Stimulated activated CD8-positive, alpha-beta memory T cell treated with anti-CD3 and anti-CD28 coated beads, Interleukin-4, amount 100 ng/mL, for 24 hours (primary cell): ENCODE data around the gene SULT6B1.
"Not testable (repeated sequence)": the region's sequence is repeated elsewhere in the genome, so short reads cannot be mapped to it uniquely, and the experiment has no call there.

ENCODE experiments used
- DNase-seq: peaks from one replicate; pipeline ENCODE4 v3.0.0-alpha.2; 2020; ENCODE audit warnings: low read depth

The SULT6B1 gene

DNA sequence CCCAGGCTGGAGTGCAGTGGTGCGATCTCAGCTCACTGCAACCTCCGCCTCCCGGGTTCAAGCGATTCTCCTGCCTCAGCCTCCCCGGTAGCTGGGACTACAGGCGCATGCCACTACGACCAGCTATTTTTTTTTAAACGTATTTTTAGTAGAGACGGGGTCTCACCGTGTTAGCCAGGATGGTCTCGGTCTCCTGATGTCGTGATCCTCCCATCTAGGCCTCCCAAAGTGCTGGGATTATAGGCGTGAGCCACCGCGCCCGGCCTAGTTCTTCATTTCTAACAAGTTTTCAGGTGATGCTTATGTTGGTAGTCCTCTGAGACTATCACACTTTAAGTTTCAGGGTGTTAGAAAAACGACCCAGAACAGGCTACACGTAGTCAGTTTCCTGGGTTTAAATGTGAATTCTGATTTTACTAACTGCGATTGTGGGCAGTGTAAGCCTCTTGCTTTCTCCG is 7.4 kb upstream of the SULT6B1 start:
- DNase-seq, result not testable (repeated sequence)

DNA sequence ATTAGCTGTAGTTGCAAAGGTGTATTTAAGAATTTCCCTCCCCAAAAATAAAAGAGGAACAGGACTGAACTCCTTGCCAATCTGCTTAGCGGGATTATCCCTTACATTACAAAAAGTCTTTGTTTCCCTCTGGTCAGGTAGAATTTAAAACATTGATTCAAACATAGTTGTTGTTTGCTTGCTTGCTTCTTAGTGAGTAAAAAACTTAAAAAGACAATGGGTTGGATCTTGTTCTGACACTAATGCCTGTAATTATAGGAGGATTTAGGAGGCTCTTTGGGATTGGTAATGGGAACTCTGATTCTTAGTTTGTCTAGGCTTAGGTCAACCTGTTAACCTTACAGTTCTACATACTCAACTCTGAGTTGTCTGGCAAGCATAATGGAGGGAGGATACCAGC is 4.1 kb upstream of the SULT6B1 start:
- DNase-seq, result no peak

DNA sequence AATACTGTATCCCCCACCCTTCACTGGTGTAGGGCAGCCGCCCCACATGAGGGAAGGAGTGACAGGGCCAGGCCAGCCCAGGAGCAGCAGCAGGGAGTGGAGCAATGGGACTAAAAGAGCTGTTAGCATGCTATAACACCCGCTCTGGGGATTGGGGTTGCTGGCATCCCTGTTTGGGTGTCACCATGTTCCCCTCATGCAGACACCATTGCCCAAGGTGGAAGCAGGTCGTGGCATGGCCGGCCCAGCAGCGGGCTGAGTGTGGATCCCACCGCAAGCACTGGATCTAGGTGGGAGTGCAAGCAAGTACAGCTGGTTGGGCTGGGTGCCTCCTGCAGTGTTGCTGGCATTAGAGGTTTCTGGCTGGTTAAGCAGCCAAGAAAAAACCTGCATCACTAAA is 3.3 kb upstream of the SULT6B1 start:
- no peak for DNase-seq

DNA sequence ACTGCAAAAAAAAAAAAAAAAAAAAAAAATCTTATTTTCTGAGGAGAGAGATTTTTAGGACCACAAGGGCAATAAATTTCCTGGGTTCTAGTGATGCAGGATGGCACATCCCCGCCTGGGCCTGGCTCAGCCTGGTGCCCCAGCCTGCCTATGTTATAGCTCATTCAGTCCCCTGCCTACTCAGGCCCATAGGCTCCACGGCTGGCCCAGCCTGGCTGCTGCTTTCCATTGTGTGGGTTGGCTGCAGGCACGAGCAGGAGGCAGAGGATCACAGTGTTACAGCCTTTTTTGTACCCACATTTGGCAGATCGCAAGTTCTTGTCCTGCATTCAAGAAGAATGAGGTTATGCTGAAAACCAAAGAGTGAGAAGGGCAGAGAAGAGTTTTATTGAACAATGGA is 2.8 kb upstream of the SULT6B1 start:
- DNase-seq, result no peak

GRCh38 chr2:37190290-37190689 is 1.8 kb upstream of the SULT6B1 start:
- DNase-seq, result no peak

DNA sequence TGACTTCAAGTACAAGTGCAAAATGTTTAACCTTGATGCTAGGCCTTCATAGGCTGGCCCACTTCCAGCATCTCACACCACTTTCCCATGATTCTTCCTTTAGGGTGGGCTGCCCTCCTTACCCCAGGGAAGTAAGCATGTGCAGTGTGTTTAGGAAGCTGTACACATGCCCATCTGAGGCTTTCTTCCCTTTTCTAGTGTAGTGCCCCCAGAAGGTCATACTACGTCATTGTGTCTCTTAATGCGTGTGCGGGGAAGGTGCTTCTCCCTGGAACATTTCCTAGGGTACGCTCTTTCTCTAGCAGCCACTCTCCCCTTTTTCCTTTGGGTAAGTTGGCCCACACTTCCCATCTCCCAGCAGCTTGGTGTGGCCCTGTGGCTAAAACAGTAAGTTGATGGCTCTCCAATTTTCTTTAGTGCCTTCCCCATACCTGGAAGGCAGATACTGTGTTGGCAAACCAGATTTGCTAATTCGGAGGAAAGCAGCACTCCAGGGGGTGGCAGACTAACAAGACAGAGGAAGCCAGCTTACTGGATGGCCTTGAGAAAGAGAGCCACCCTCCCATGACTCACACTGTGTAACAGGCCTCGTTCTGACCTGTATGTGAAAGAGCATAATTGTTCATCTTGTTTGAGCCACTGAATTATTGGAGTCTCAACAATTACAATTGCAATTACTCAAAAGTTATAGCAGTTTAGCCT is 1.1 kb upstream of the SULT6B1 start:
- no peak for DNase-seq

- DNase-seq, result no peak
These were observed 6.5 kb downstream of the SULT6B1 start for GRCh38 chr2:37181726-37182684.

GRCh38 chr2:37180640-37181039 is 7.8 kb downstream of the SULT6B1 start:
- no peak for DNase-seq

GRCh38 chr2:37180006-37180639 is 8.3 kb downstream of the SULT6B1 start:
- no peak for DNase-seq

GRCh38 chr2:37173741-37174140 is 14.7 kb downstream of the SULT6B1 start:
- DNase-seq, result no peak

GRCh38 chr2:37171624-37171950 is 16.9 kb downstream of the SULT6B1 start:
- DNase-seq, result no peak

DNA sequence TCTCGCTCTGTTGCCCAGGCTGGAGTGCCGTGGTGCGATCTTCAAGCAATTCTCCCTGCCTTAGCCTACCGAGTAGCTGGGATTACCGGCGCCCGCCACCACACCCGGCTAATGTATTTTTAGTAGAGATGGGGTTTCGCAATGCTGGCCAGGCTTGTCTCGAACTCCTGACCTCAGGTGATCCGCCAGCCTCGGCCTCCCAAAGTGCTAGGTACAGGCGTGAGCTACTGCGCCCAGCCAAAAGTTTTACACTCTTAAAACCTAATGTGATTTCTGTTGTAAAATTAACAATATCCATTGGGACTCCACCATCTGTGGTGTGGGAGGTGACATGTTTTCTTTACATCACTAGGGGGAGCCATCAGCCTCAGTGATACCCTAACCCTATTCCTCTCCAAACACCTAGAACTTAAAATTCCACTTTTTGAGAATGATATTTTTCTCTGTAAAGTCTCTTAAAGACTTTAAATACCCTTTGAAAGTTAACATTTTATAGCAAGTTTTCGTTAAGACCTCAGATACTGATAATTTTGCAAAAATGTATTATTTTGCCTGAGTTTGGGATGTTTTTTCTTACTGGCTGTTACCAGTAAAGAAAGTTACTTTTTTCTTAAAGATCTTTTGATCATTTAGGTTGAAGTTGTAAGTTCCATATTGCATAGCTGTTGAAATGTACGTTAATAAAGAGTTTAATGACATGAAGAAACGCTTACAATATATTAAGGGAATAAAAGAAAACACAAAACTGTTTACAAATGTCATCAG is 20.1 kb downstream of the SULT6B1 start:
- no peak for DNase-seq

- no peak for DNase-seq
These were observed 20.8 kb downstream of the SULT6B1 start for GRCh38 chr2:37167636-37168180.

DNA sequence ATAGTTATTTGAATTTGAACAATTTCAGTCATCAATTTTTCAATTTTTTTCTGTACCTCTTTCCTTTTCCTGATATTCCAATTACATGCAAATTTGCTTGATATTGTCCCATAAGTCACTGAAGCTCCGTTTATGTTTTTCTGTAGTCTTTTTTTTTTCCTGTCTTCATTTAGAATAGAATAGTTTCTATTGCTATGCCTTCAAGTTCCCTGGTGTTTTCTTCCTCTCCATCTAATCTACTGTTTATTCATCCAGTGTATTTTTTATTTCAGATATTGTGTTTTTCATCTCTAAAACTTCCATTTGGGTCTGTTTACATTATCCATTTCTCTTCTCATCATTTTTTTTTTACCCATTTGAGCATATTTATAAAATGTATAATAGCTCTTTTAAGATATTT is 23.7 kb downstream of the SULT6B1 start:
- DNase-seq, result no peak

GRCh38 chr2:37156857-37157714 is 31.4 kb downstream of the SULT6B1 start, which contains the start of gene EIF2AK2:
Gene EIF2AK2 (minus strand): TSS chr2:37156980. CDS start chr2:37147806, 9,174 bp downstream.
- peak; percentile 53 for DNase-seq

GRCh38 chr2:37156071-37156856 is 32.2 kb downstream of the SULT6B1 start:
- peak; percentile 12 for DNase-seq

DNA sequence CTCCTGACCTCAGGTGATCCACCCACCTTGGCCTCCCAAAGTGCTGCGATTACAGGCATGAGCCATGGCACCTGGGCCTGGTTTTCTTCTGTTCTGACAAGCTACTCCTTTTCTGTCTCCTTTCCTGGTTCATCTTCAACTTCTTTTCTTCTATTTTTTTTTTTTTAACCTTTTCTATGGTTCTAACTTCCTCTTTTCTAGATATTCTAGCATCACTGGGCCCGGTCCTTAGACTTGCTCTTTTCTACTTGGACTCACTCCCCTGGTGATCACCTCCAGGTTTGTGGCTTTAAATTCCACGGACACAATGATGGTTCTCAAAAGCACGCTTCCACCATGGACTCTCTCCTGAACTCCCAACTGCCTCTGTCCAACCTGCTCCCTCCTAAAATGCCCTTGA is 33.7 kb downstream of the SULT6B1 start:
- DNase-seq, result no peak

GRCh38 chr2:37153224-37153623 is 35.2 kb downstream of the SULT6B1 start:
- no peak for DNase-seq

DNA sequence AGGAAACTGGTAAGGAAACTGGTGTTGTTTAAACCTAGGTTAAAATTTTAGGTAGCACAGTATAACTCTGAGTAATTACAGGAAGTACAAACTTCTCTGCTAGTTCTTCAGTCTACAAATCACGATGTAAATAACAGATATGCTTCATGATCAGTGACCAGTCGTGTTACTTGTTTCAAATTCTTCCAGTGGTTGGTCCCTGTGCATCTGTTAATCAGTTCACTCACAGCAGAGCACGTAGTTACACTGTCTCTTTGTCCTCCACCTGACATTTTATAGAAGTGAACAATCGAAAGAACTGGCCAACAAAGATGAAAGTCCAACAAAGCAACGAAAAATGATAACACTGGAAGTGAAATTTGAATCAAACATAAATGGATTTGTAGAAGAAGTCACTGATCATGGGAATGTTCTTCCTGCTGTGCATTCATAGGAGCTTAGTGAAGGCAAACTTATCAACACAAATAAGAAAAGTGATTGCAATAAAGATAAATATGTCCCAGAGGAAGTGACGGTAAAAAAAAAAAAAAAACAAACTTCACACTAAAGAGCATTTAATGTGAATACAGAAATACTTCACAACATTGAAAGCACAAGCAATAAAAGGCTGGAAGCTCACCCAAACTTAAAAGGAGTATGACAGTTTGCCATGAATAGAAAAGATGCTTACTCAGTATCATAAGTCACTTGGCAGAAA is 38.7 kb downstream of the SULT6B1 start:
- DNase-seq, result no peak
